ENCODE measurements around the gene AGMAT. TPM values are rescaled to one million over a fixed set of nuclear protein-coding genes. Genes with fewer than 3 reads are reported as not detected.
A peak's percentile ranks its signal among the peaks of the same experiment; 100 is the strongest.

Gene AGMAT
- polyA plus RNA-seq, 2 of the 4 experiments (the other 2 are of a cell fraction): 10.3 to 13.1 TPM

DNA sequence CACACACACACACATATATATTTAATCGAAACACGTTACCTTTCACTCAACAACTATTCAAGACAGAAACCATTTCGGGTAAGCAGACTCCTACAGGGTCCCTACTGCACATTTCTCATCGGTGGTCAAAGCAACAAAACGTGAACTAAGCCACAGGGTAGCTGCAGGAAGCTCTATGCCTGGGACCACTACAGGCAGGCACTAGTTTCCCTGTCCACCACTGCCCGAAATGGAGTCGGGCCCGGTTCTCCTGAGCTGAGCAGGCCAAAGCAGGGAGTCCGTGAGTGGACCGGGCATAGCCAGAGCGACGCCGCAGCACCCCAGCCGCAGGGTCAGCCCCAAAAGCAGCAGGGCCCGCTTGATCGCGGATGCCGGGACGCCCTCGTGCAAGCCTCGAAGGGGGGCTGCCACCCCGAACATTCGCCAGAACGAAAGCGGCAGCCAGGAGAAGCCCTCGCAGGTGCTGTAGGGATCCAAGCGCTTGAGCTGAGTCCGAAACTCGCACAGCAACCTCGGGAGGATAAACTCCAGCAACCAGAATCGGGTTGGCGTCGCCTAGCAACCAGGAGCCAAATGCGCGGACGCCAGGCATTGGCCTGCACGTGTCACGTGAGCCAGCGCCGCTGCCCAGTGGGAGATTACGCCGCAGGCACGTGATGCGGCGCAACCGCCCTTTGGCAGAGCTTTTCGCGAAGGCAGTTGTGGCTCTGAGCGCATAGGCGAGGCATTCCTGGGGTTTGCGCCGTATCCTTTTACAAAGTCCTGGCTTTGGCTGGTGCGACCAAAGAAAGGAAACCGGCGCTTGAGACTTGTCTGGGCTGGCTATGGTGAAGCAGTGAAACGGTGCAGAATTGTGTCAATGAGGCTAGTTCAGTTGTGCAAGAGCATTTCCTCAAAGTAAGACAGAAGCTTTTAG, 18.5 kb upstream of the AGMAT start:
- H3K27ac ChIP-seq: peak overlapping the region; percentile 79 to 84
- 0 out of 3 replicates have a peak, but pooled peaks cover 2% of the 10 kb centered on the region for H3K9me3 ChIP-seq
- ATAC-seq (peak; percentile 98), DNase-seq (ENCODE audit: low read depth in 1 of 2, low spot score in 1 of 2) (peak; percentile 94), FAIRE-seq (peak; percentile 13)
- 3% methylated on average over 36 of the region's 56 CpGs for WGBS (ENCODE audit: missing lambda C conversion rate)
- ChIA-PET CTCF (interaction anchor here (0.9 to 1.5 kb wide), 4 partner anchors 11 to 138 kb away, joined by 3 read pairs; no protein-coding TSS in a partner anchor), POLR2A (interaction anchor here (0.6 to 2.2 kb wide), 4 partner anchors 9 to 210 kb away, joined by 3 to 24 read pairs (median 4); partner anchors contain the start of gene DDI2)
- peak overlapping the region; percentile 82 for H3K4me2 ChIP-seq
- H3K4me1 ChIP-seq: peaks cover 15% of the 10 kb centered on the region
- TF ChIP-seq, protein P1, sequence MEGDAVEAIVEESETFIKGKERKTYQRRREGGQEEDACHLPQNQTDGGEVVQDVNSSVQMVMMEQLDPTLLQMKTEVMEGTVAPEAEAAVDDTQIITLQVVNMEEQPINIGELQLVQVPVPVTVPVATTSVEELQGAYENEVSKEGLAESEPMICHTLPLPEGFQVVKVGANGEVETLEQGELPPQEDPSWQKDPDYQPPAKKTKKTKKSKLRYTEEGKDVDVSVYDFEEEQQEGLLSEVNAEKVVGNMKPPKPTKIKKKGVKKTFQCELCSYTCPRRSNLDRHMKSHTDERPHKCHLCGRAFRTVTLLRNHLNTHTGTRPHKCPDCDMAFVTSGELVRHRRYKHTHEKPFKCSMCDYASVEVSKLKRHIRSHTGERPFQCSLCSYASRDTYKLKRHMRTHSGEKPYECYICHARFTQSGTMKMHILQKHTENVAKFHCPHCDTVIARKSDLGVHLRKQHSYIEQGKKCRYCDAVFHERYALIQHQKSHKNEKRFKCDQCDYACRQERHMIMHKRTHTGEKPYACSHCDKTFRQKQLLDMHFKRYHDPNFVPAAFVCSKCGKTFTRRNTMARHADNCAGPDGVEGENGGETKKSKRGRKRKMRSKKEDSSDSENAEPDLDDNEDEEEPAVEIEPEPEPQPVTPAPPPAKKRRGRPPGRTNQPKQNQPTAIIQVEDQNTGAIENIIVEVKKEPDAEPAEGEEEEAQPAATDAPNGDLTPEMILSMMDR (IDR thresholded peaks at IDR 0.05): no peak
- TF ChIP-seq POLR2A (IDR thresholded peaks at IDR 0.05; ENCODE audit: low read length) (peak; percentile 60), RFX5 (IDR thresholded peaks at IDR 0.05) (peak; percentile 69; the same call in 1 of the 2 replicates), NPAS2 (CRISPR knock-in tag; IDR thresholded peaks at IDR 0.05; ENCODE audit: borderline replicate concordance) (peak; percentile 87), POLR2AphosphoS2 (conservative IDR thresholded peaks at IDR 0.05; ENCODE audit: low read length) (no peak), EHF (CRISPR knock-in tag; IDR thresholded peaks at IDR 0.05) (no peak), USF2 (IDR thresholded peaks at IDR 0.05) (peak; percentile 99), BCL3 (IDR thresholded peaks at IDR 0.05) (peak; percentile 36; the same call in 1 of the 3 replicates), HEYL (CRISPR knock-in tag; IDR thresholded peaks at IDR 0.05) (no peak), MAX (IDR thresholded peaks at IDR 0.05) (peak; percentile 99), JUN (IDR thresholded peaks at IDR 0.05) (peak in 1 of 2 experiments; percentile 51; a peak in 2 of 5 replicates), PHF8 (IDR thresholded peaks at IDR 0.05; ENCODE audit: borderline replicate concordance, low read depth) (peak; percentile 49; the same call in 1 of the 2 replicates), HDAC2 (IDR thresholded peaks at IDR 0.05) (no peak), BHLHE40 (IDR thresholded peaks at IDR 0.05; ENCODE audit: low read depth, low read length) (peak; percentile 53), ATOH8 (CRISPR knock-in tag; IDR thresholded peaks at IDR 0.05; ENCODE audit: low read depth) (peak; percentile 33; the same call in 1 of the 2 replicates), HOXB13 (CRISPR knock-in tag; IDR thresholded peaks at IDR 0.05; ENCODE audit: low read depth) (peak; percentile 69; the same call in 1 of the 2 replicates), CEBPB (IDR thresholded peaks at IDR 0.05) (peak; percentile 39 to 70; a peak in 3 of 4 replicates), FOSB (CRISPR knock-in tag; IDR thresholded peaks at IDR 0.05) (no peak)
- TF ChIP-seq, protein P2, sequence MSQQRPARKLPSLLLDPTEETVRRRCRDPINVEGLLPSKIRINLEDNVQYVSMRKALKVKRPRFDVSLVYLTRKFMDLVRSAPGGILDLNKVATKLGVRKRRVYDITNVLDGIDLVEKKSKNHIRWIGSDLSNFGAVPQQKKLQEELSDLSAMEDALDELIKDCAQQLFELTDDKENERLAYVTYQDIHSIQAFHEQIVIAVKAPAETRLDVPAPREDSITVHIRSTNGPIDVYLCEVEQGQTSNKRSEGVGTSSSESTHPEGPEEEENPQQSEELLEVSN (IDR thresholded peaks at IDR 0.05; ENCODE audit: borderline replicate concordance, low read depth): peak; percentile 99
- TF ChIP-seq, protein P3, sequence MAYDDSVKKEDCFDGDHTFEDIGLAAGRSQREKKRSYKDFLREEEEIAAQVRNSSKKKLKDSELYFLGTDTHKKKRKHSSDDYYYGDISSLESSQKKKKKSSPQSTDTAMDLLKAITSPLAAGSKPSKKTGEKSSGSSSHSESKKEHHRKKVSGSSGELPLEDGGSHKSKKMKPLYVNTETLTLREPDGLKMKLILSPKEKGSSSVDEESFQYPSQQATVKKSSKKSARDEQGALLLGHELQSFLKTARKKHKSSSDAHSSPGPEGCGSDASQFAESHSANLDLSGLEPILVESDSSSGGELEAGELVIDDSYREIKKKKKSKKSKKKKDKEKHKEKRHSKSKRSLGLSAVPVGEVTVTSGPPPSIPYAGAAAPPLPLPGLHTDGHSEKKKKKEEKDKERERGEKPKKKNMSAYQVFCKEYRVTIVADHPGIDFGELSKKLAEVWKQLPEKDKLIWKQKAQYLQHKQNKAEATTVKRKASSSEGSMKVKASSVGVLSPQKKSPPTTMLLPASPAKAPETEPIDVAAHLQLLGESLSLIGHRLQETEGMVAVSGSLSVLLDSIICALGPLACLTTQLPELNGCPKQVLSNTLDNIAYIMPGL (CRISPR knock-in tag; IDR thresholded peaks at IDR 0.05; ENCODE audit: borderline replicate concordance): no peak
- H3K4me3 ChIP-seq: peak overlapping the region; percentile 88
